GM13977 (cell line): Measurements from ENCODE around the gene HLX.

Source experiments
- DNase-seq: peaks from one replicate; pipeline ENCODE4 v3.0.0; 2012; ENCODE audit warnings: low spot score
- CTCF ChIP-seq: IDR thresholded peaks from 2 replicates; pipeline ENCODE4 v1.5.1; 2012; ENCODE audit warnings: mild to moderate bottlenecking, control low read depth; ENCODE audit not compliant: insufficient read depth; ENCODE audit errors: extremely low read depth, missing control alignments
- in situ Hi-C: fragments of 300-500 bp; cut with MboI; formaldehyde crosslinking; loops from one replicate; pipeline ENCODE4 v1.12.0; 2022; ENCODE audit warnings: low sequenced_read_pairs, low pct_unique_long_range_greater_than_20kb, mixed read lengths, inconsistent platforms; ENCODE audit not compliant: unreplicated experiment

The HLX gene

GRCh38 chr1:220905650-220906560 lies 26.7 kb downstream of the HLX start:
- in situ Hi-C loops = no loop called here
- DNase-seq = no peak
- TF ChIP-seq CTCF = no peak

- DNase-seq = no peak
- TF ChIP-seq CTCF = no peak
- in situ Hi-C loops = no loop called here
These were observed 27.5 kb downstream of the HLX start for GRCh38 chr1:220906561-220907334.

GRCh38 chr1:220908757-220909156 lies 29.5 kb downstream of the HLX start:
- in situ Hi-C loops = no loop called here
- TF ChIP-seq CTCF = peak; percentile 58
- peak; percentile 15 for DNase-seq

- TF ChIP-seq CTCF = no peak
- DNase-seq = no peak
- in situ Hi-C loops = no loop called here
These were observed 30.8 kb downstream of the HLX start for GRCh38 chr1:220910021-220910420.

GRCh38 chr1:220914283-220915116 lies 35.3 kb downstream of the HLX start:
- no peak for TF ChIP-seq CTCF
- in situ Hi-C loops = no loop called here
- no peak for DNase-seq

- DNase-seq = no peak
- TF ChIP-seq CTCF = no peak
- in situ Hi-C loops = no loop called here
These were observed 35.8 kb downstream of the HLX start for GRCh38 chr1:220915117-220915440.
